CD1c-positive myeloid dendritic cell (primary cell): Measurements from ENCODE around the gene CUL1.
"Not testable (repeated sequence)": the region's sequence is repeated elsewhere in the genome, so short reads cannot be mapped to it uniquely, and the experiment has no call there.

Source experiments
- DNase-seq: peaks from one replicate; pipeline ENCODE4 v3.0.0-alpha.2; 2016; ENCODE audit errors: extremely low spot score

The CUL1 gene

DNA sequence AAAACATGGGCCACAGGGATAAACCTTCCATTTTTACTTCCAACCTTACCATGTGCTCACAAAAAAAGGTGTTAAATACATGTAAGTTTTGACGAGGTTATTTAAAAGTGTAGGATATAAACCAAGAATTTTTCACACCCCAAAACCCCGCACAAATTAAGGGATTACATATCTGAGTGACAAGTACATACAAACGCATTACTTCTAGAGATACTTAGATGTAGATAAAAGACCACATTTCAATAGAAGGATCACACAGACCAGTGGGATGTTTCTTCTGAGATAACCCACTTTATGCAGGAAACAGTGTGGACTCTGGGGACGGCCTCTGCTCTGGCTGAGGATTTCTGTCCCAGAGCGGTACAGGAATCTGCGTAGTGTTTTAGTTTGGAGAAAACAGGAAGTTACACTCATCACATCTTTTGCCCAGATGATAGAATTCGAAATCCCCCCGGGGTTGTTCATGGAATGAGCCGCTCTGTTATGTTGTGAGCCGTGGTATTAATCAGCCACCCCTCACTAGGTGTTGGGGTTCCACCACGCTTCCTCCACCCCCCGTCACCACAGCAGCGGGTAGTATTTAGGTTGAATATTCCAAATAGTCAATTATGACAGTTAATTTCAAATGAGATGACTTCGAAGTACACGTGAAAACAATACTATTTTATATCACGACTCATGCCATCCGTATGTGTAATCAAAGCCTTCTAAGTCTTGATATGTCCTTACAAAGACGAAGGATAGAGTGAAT is 1.3 kb upstream of the CUL1 start:
- DNase-seq: peak; percentile 57

DNA sequence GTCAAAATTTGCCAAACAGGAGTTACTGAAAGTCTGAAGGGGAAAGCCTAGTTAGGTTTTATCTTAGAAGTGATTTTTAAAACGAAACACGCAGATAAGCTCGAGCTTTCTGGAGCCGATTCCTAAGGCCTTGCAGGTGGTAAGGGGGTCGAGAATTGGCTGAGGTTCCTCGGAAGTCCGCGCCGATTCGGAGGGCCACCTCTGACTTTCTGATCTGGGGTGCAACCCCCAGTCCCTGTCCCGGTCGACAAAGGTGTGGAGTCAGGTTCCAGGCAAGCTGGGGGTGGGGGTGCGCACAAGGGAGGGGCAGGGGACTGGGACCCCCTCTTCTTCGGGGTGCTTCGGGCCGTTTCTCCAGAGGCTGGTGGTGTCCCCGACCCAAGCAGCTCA is 701 bp upstream of the CUL1 start:
- peak; percentile 11 for DNase-seq

DNA sequence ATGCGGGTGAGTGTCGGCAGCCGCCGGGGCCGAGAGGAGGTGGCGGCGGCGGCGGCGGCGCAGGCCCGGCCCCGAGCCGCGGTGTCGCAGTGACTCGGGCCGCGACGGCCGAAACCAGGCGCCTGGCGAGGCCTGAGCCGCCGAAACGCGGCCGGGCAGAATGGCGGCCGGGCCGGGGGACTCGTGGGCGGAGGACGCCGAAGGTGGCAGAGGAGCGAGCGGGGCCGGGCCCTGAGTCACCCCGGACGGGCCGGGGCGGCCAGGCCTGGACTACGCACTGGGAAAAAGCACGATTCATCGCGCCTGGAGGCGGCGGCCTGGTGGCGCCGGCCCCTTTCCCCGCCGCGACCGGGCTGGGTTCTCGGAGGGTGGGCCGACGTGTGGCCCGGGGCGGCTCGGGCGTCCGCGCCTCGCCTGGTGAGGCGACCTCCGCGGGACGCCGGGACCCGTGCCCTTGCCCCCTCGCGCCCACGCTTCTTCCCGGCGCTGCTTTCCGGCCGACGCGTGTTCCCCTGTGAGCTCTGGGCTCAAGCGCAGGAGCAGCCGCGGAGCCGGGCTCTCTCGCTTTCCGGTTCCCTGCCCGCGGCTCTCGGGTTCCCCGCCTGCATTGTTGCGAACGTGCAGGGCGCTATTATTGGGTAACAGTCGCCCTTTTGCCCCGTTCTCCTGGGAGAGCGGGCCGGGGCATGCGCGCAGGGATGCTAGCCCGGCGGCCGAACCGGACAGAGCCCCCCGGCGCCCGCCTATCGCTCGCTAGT is 500 bp downstream of the CUL1 start:
- DNase-seq: peak; percentile 83

DNA sequence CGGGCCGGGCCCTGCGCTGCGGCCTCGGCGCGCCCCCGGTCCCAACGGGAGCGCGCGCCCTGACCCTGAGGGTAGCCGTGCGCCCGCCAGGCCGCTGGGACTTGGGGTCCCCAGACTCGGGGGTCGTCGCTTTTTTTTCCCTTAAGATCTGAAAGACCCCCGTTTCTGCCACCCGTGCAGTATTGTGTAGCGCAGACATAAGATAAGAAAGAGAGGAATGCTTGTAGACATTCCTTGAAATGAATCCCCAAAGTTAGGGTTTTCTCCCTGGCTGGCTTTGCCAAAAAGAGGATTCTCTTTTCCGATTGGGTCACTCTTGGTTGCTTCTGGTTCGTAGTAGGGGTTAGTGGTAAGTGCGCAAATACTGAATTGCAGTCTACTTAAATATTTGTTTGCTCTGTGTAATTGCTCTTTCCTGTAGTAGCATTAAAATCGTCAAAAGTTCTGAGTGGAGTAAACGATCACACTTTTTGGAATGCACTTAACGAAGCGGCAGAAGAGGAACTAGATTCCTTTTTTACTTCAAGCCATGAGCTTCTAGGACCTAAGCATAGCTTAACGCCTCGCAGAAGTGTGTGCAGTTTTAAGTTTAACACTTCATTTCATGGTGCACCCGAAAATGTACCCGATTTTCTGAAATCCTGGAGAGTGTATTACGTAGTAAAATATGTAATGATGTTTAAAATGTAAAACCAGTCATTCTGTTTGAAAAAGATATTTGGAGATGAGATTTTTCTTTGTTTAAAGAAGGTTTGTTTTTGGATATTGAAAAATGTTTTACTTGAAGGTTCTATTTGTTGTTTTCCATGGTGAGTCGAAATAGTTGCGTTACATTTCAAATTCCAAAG is 1.3 kb downstream of the CUL1 start:
- DNase-seq: peak; percentile 32

DNA sequence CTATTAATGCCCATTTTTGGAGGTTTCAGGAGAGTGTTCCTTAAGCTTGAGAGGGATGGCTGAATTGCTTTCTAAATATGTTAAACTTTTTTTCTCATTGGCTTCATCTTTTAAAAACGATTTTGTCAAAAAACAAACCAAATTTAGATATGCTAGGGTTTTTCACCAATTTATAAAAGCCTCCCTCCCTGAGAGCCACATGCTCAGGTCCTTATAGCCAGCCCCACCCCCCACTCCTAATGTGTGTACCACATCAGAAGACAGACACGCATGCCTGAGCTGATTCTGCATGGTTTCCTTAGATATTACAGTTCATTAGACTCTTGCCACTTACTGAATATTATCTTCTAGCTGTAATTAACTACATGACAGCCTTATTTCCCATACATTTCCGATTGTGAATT is 2.0 kb downstream of the CUL1 start:
- DNase-seq: no peak

DNA sequence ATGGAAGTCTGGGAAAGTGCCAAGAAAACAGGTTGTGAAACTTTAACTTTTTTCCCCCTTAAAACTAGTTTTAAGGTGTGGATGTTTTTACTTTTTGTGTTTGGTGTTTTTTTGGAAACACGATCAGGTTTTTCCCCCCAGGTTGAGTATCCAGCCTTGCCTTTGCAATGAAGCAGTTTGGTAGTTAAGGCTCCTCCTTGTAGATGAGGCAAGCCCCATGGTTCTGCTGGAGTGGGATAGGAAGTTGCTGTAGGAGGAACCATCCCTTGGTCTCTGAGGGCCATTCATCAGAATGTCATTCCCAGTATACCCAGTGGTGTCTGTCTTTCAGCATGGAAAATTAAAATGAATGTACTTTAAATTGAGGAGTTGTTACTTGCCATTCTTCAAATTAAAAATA is 2.7 kb downstream of the CUL1 start:
- DNase-seq: peak; percentile 44

DNA sequence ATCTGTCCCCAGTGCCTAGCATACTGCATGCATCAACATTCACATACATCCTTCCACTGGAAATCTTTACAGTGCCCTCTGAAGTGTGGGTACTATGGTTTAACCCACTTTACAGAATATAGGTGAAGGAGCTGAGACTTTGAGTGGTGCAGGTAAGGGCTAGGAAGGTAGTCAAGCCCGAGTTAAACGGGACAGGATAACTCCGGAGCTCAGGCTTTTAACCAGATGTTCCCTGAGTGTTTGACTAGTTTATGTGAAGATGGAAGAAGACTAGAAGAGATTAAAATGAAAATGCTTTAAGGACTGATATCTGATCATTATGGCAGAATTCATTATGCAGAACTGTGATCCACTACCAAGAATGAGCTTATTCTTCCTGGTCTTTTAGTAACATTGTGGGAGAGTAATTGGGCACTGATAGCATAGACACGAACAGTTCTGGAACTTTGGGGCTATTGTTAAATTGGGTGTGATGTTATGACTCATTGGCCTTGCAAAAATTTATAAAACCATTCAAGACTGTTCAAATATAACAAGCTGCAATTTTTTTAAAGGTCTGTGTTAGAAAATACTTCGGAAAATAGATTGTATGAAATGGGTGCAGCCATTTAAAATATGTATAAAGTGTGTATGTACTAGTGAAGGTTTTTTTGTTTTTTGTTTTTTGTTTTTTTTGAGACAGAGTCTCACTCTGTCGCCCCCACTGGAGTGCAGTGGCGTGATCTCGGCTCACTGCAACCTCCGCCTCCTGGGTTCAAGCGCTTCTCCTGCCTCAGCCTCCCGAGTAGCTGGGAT is 4.4 kb downstream of the CUL1 start:
- DNase-seq: no peak

DNA sequence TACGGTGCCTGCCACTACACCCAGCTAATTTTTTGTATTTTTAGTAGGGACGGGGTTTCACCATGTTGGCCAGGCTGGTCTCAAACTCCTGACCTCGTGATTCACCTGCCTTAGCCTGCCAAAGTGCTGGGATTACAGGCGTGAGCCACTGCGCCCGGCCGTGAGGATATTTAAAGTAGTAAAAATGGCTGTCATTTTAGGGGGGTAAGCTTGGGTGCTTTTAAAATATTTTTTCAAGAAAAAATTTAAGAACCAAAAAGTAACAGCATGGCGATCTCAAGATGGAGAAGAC is 4.9 kb downstream of the CUL1 start:
- DNase-seq: not testable (repeated sequence)

DNA sequence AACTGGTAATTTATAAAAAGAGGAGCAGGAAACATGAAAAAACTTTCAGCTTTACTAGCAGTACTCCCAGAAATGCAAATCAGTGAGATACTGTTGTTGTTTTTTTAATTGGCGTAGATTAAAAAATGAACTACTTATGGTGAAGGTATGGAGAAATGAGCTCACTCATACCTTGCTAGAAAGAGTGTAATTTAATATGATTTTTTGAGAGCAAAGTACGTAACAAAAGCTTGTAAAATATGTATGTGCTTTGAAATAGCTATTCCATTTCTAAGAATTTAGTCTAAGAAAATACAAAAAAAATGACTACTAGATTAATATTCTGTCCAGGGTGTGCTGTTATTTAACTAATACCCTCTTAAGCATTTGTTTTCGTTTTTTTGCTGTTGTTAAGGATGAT is 5.5 kb downstream of the CUL1 start:
- DNase-seq: no peak

DNA sequence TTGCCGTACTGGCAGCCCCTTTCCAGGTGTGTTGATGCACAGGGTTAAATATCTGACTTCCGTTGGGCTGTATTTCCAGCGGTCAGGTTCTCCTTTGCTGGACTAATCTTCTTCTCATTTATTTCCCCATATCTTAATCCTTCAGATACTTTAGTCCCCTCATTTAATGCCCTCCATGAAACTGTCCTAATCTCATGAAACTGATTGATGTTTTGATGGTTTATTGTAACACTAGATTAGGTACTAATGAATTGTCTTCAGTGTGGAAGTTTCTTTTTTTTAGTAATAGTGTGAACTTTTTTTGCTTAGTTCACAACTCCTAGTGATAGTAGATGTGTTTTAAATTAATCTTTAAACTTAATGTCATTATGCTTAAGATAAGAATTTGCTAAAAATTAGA is 6.3 kb downstream of the CUL1 start:
- DNase-seq: no peak

DNA sequence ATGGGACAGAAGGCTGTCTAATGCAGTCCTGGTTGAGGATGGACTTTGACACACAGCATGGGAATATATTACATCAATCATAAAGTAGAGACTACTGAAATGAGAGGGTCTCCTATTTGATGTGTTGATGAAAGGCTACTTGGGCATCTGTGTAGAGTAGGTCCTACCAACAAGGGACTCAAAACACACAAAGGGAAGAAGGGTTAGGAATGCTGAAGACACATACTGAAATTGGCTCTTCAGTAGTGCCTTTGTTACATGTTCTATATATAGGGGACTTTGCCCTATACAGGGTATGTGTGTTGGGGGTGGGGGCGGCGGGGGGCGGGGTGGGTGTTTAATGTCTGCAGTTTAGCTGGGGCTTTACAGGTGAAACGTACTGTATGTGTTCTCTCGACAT is 7.7 kb downstream of the CUL1 start:
- no peak for DNase-seq

DNA sequence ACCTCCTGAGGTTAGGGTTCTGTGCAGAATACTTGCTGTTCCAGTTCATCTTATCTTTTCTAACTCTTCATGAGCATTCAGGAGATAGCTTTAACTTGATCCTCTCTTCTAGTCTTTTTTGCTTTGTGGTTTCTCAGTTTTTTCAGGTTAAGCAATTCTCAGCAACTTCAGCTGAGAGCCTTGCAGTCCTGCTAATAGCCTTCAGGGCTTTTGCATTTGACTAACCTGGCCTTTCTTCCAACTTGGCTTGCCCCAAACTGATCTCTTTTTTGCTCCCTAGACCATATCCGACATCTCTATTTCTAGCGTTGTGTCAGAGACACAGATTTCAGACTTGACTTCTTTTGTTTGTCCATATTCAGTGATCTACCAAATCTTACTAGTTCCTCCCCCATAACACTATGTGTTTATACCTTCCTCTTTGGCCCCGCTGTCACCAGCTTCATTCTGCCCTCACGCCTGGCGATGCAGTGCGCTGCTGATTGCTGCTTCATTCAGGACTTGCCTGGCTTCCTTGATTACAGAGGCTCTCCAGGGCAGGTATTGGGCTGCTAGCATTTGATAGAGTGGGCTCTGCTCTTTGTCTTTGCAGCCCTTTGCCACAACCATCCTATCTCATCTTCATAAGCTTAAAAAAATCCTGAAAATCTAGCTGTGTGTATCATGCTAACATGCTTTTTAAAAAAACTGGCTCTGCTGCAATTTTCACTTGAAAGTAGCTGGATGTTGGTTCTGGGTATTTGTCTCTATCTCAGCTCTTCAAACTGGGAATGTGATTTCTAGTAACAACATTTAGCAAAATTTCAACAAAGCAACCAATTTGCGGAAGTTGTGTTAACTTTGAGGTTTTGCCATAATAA is 9.6 kb downstream of the CUL1 start:
- DNase-seq: peak; percentile 18

DNA sequence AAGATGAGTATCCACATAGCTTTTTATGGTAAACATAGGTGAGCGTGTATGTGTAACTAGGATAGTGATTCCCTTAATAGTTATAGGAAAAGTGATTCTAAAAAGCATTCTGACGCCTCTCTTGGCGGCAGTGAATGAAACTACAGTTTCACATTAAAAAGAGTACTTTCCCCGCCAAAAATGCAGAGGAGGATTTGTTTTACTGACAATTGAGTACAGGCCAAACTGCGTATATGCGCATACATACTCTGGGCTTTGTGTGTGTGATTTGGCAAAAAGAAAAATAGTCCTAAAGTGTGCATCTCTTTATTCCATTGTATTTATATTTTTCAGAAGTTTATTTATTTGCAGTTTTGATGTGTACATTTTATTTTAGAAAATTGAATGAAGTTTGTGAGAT is 10.3 kb downstream of the CUL1 start:
- no peak for DNase-seq

DNA sequence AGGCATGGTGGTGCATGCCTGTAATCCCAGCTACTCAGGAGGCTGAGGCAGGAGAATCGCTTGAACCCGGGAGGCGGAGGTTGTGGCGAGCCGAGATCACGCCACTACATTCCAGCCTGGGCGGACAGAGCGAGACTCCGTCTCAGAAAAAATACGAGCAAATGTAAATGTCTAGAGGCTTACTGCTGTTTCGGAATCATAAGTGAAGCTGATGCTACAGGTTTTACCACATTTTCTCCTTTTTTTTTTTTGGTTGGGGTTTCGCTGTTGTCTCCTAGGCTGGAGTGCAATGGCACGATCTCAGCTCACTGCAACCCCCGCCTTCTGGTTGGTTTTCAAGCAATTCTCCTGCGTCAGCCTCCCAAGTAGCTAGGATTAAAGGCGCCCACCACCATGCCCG is 11.7 kb downstream of the CUL1 start:
- DNase-seq: not testable (repeated sequence)

DNA sequence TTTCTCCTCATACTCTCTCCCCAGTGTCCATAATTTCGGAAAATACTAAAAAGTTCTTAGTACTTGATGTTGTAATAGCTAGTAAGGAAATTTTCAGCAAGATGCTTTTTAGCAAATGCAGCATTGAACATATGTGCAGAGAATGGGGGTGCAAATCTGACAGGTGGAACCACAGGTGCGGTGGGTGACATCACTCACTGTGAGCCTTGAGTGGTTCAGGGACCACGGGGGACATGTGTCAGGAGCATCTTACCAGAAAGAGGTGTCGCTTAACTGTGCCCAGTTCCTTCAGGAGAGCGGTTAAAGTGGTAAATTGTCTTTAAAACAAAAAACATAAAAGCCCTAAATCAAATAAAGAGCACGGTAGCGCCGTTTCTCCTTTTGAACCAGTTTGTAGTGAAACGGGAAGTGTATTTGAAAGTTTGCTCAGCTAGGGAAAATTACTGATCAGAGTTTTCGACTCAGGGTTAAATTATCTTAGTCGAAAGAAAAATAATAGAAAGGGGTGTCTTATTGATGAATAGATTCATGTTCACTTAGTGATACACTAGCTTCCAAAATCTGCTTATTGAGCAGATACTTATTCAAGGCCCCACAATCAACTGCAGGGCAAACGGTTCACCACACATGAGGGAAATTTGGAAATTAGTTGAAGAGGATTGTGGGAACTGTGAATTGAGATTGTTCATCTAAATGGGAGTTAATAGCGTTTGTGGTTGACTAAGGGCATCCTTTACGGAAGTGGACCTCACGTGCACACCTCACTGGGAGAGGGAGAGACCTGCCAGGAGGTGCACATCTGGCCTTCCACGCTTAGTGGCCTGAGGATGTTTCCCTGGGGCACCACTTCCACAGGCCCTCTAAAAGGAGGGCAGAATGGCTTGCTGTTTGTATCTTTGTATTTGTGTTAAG is 12.7 kb downstream of the CUL1 start:
- DNase-seq: peak; percentile 30

DNA sequence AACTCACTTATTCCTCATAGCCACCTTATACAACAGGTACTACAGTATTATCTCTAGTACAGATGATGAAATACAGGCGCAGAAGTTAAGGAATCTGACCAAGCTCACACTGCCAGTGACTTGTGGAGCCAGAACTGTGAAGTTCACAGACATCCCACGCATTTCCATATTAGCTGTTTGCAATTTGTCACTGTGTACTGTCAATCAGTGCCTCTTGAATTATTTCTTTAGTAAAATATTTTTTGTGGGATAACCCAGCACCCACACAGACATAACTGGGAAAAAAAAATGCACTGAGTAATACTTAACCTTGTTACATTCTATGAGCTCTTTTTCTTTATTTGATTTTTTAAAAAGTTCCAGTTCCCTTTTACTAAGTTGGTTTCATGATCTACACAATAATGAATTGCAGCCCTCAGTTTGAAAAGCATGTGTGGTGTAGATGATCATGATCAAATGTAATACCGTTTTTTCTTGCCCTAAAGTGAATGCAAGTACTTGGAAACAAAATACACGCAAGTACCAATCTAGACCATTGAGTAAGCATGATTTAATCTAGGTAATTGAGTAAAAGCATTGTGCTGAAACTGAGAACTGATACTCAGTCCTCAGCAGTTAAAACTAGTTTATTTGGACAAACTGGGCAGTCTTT is 14.1 kb downstream of the CUL1 start:
- peak; percentile 27 for DNase-seq

DNA sequence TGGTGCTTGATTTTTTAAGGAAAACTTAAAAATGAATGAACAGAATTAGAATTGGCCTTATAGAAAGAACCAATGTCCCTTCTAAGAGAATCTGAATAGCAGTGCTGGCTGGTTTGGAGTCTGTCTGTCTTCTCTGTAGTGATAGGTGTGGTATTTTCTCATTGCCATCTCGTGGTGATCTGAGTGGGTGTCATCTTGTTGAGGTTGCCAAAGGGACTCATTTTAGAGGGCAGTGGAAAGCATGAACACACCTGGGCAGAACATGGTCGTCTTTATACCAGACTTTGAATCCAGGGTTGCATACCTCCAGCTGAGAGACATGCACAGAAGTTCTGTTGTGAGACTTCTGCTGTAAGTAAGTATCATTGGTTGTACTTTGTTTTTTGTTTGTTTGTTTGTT is 15.8 kb downstream of the CUL1 start:
- no peak for DNase-seq

DNA sequence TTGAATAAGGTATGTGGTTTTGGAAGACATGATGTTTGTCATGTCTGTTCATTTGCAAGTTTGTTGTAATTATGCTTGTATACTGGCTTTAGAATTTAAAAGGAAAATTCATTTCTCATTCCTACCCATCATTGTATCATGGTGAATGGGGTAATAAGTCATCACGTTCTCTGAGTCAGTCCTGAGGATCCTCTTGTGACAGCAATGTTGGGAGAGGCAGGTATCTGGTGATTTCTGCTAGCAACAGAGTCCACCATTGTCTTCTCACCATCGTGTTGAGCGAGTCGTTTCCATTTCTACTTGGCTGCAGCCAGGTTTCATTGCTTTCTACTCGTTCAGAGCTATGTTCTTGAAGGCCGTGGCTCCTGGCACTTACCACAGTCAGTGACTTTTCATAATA is 16.3 kb downstream of the CUL1 start:
- DNase-seq: no peak

DNA sequence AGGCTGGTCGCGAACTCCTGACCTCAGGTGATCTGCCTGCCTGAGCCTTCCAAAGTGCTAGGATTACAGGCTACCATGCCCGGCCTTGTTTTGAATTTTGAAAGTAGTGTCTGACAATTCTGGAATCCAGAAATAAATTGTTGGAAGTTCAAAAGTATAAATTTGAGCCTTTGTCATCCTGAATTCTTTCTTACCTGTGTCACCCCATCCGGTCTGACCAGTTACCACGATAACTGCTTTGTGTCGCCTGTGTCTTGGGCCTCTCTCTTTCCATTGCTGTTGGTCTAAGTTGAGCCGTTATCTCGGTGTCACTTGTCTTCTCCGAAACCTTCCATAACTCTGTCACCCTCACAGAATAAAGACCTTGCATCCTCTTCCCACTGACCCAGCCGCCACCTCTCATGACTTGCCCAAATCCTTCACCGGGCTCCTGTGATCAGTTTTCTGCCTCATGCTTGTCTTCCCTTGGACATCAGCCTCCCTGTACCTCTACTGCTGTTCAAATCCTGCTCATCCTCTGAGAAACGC is 18.6 kb downstream of the CUL1 start:
- DNase-seq: no peak
